Measurements from ENCODE around the gene PCDHA2. TPM values are rescaled to one million over a fixed set of nuclear protein-coding genes. Genes with fewer than 3 reads are reported as not detected.

PCDHA2 gene
- total RNA-seq, 1 experiment from 2014 or later, result 0.20 TPM

DNA sequence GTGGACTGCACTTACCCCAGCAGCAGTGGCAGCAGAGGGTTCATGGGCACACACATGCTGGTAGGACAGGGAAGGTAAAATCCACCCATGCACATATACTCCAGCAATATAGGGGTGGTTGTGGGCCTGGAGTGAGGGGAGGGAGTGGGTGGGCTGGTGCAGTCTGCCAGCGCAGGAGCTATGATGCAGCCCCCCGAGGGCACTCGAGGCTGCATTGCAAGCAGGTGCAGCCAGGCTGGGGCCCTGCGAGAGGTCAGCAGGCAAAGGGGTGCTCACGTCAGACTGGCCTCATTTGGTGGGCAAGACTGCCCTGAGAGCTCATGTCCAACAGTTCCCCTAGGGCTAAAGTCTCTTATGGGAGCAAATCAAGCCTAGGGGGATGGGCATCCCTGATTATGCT, 41.1 kb upstream of the PCDHA2 start:
- H2BK20ac ChIP-seq (ENCODE audit: low read depth, low read length, poor library complexity, severe bottlenecking), result no peak overlapping the region
- H2BK12ac ChIP-seq (ENCODE audit: insufficient read length, low read depth, low read length), result no peak overlapping the region
- Mint-ChIP-seq H3K9me3 (peaks cover 84 to 90% of the 10 kb centered on the region in 2 experiments), H3K4me1 (no peaks in the 10 kb centered on the region), H3K4me3 (no peak overlapping the region), H3K36me3 (ENCODE audit: insufficient read depth in 1 of 3, low read depth in 3 of 3) (peaks cover 0 to 9% (median 5%) of the 10 kb centered on the region in 3 experiments; a peak in 4 of 7 replicates), H3K27ac (no peak overlapping the region), H3K27me3 (ENCODE audit: low read depth) (peaks cover 11% of the 10 kb centered on the region)
- H3K79me2 ChIP-seq (ENCODE audit: insufficient read depth, low read length), result no peaks in the 10 kb centered on the region
- no peak overlapping the region for H3K14ac ChIP-seq (ENCODE audit: insufficient read depth, low read length)
- no peak overlapping the region for H2AFZ ChIP-seq (ENCODE audit: low read length)
- H3K9ac ChIP-seq (ENCODE audit: extremely low read depth, insufficient read length, low read length), result no peak overlapping the region
- H4K91ac ChIP-seq (ENCODE audit: insufficient read length, low read depth, low read length), result no peak overlapping the region
- H3K23ac ChIP-seq (ENCODE audit: insufficient read length, low read depth, low read length), result no peak overlapping the region
- no peak overlapping the region for H3K4ac ChIP-seq (ENCODE audit: low read depth, low read length)
- H3T11ph ChIP-seq (ENCODE audit: low read length), result no peak overlapping the region
- H3K23me2 ChIP-seq (ENCODE audit: insufficient read length, low read depth, low read length, poor library complexity, severe bottlenecking), result no peaks in the 10 kb centered on the region
- H3K9me3 ChIP-seq (ENCODE audit: control insufficient read depth, low read depth, low read length), result peaks cover 9% of the 10 kb centered on the region
- no peak overlapping the region for H3K56ac ChIP-seq (ENCODE audit: insufficient read length, low read depth, low read length)
- H2BK5ac ChIP-seq (ENCODE audit: insufficient read length, low read length), result no peak overlapping the region
- H4K20me1 ChIP-seq (ENCODE audit: control insufficient read depth, insufficient read depth, insufficient read length), result no peaks in the 10 kb centered on the region
- H4K5ac ChIP-seq (ENCODE audit: insufficient read length, low read depth, low read length), result no peak overlapping the region
- H3K4me2 ChIP-seq (ENCODE audit: insufficient read depth, insufficient read length, low read length), result no peak overlapping the region
- no peak overlapping the region for H4K8ac ChIP-seq (replicated peaks; ENCODE audit: insufficient read length, low read depth, low read length)
- DNase-seq, result no peak
- H2AK5ac ChIP-seq (ENCODE audit: insufficient read length, low read length), result no peak overlapping the region
- H2BK120ac ChIP-seq (ENCODE audit: low read depth, low read length, poor library complexity, severe bottlenecking), result no peak overlapping the region
- no peak overlapping the region for H3K27ac ChIP-seq (ENCODE audit: insufficient read length, low read depth, low read length)
- no peaks in the 10 kb centered on the region for H3K27me3 ChIP-seq (ENCODE audit: insufficient read depth, low read length)
- no peak overlapping the region for H2BK15ac ChIP-seq (ENCODE audit: low read depth, low read length)
- no peaks in the 10 kb centered on the region for H3K79me1 ChIP-seq (ENCODE audit: insufficient read depth, low read depth, low read length, poor library complexity, severe bottlenecking)
- TF ChIP-seq, protein P1, sequence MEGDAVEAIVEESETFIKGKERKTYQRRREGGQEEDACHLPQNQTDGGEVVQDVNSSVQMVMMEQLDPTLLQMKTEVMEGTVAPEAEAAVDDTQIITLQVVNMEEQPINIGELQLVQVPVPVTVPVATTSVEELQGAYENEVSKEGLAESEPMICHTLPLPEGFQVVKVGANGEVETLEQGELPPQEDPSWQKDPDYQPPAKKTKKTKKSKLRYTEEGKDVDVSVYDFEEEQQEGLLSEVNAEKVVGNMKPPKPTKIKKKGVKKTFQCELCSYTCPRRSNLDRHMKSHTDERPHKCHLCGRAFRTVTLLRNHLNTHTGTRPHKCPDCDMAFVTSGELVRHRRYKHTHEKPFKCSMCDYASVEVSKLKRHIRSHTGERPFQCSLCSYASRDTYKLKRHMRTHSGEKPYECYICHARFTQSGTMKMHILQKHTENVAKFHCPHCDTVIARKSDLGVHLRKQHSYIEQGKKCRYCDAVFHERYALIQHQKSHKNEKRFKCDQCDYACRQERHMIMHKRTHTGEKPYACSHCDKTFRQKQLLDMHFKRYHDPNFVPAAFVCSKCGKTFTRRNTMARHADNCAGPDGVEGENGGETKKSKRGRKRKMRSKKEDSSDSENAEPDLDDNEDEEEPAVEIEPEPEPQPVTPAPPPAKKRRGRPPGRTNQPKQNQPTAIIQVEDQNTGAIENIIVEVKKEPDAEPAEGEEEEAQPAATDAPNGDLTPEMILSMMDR (conservative IDR thresholded peaks at IDR 0.05), result no peak
- H3K18ac ChIP-seq (ENCODE audit: insufficient read length, low read depth, low read length), result no peak overlapping the region
- no CpG with 5 or more reads among the region's 5 CpGs for WGBS (ENCODE audit: extremely low coverage, insufficient read length, low lambda C conversion rate)
- no peaks in the 10 kb centered on the region for H3K4me1 ChIP-seq (ENCODE audit: insufficient read depth, low read length)
